Activated T-cell treated with anti-CD3 and anti-CD28 coated beads, Interleukin-2, amount 50 U/mL, for 4 hours (primary cell): ENCODE results near the gene NAPEPLD. TPM values are rescaled to one million over a fixed set of nuclear protein-coding genes. Genes with fewer than 3 reads are reported as not detected.
"Not testable (repeated sequence)": the region's sequence is repeated elsewhere in the genome, so short reads cannot be mapped to it uniquely, and the experiment has no call there.

ENCODE experiments used
- ATAC-seq, 2 donors: fragments of 200-7000 bp; cut with Tn5 transposase; one replicate each; pipeline ENCODE4 v1.10.0; 2021
- DNase-seq: peaks from one replicate; pipeline ENCODE4 v3.0.0-alpha.2; 2020
- H3K27me3 Mint-ChIP-seq: one replicate; pipeline ENCODE4 v1.8.0; 2021; ENCODE audit warnings: low read depth, mixed read lengths
- H3K36me3 Mint-ChIP-seq: one replicate; pipeline ENCODE4 v1.8.0; 2022; ENCODE audit warnings: mixed read lengths; ENCODE audit not compliant: insufficient read depth
- H3K4me1 Mint-ChIP-seq: one replicate; pipeline ENCODE4 v1.8.0; 2021; ENCODE audit warnings: low read depth, mixed read lengths
- H3K4me3 Mint-ChIP-seq: one replicate; pipeline ENCODE4 v1.8.0; 2021; ENCODE audit warnings: mild to moderate bottlenecking, moderate library complexity, mixed read lengths
- H3K9me3 Mint-ChIP-seq: one replicate; pipeline ENCODE4 v1.8.0; 2021; ENCODE audit warnings: mixed read lengths
- total RNA-seq, 3 donors: library from RNA; stranded (reverse); gene quantifications; one replicate each; pipeline ENCODE4 v1.2.1, GENCODE V29; 2021

The NAPEPLD gene
- 1 to 10 TPM; 4.7 to 8.0 (median 5.5) TPM for total RNA-seq

DNA sequence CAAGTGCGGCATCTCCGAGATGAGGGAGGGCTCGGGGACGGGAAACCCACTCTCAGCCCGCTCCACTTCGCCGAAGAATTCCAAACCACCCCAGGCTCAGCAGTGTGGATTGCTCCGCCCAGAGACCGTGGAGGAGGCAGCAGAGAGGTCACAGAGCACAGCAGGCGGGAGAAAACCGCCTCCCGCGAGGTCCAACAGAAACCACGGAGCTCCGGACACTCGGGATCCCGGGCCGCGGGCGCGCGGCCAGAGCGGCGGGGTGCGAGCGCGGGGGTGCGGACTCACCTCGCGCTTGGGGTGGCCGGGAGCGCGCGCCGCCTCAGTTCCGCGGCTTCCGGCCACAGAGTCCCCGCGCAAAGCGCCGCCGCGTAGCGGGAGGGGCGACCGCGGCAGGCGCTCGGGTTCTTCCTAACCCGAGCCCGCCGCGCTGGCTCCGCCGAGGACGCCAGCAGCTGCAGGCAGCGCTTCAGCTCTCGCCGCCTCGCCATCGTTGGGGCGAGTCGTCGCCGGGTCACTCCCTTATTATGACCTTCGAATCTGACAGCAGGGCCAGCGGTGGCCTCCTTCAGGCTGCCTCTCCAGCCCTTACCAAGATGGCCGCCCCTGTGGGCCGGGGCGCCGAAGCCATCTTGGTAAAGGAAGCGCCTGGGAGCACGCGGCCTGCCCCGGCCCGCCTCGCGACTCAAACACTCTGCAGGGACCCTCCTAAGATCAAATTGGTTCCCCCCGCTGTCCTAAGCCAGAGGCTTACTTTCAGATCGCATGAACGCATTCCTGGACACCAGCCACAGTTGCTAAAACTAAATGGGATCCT is at the start of gene NAPEPLD:
TSS of gene NAPEPLD (minus strand) at position 106 of the 814 bp plus-strand sequence. CDS start 20,323 bp downstream, outside the sequence.
- ATAC-seq (peak; percentile 89 to 90), DNase-seq (peak; percentile 67)
- Mint-ChIP-seq H3K4me3 (peak within 1 kb of the TSS; percentile 98), H3K9me3 (no peaks in the 10 kb centered on the region), H3K27me3 (no peaks in the 10 kb centered on the region), H3K4me1 (peaks cover 38% of the 10 kb centered on the region), H3K36me3 (peaks cover 3% of the 10 kb centered on the region)

DNA sequence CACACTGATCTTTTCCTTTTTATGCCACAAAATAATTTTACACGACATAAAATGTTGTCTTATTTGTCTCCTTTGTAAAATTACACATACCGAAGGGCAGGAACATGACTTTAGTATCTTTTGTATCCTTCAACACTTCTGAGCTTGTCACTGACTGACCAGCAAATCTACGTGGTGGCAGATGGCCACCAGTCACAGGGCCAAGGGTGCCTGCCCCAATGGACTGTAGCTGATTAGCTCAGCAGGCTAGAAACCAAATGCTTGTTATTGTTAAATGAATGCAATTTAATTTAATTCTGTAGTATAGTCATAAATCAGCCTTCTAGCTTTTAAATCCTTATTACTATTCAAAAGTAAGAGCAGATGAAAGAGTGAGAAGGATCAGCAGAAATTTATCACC is 49.2 kb upstream of the NAPEPLD start:
- not testable (repeated sequence) for H3K36me3 Mint-ChIP-seq, H3K4me3 Mint-ChIP-seq, ATAC-seq, H3K4me1 Mint-ChIP-seq, DNase-seq, H3K9me3 Mint-ChIP-seq, H3K27me3 Mint-ChIP-seq

DNA sequence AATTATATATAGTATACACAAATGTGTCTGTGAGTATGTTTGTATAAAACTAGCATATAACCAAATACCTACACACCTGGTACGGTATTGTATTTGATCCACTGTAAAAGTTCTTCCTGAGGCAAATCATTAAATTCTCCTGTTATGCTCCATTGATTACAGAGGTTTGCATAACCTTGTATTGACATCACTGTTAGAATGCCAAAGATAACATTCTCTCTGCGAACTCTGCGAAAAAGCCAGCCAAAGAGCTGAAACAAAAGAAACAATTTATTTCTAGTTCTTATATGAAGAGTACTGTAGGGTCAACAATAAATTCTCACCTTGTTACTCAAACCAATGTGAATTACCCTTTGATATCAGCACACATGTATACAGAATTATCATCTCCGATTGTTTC is 46.5 kb upstream of the NAPEPLD start:
- H3K4me3 Mint-ChIP-seq, ATAC-seq, H3K36me3 Mint-ChIP-seq, H3K27me3 Mint-ChIP-seq, H3K4me1 Mint-ChIP-seq, H3K9me3 Mint-ChIP-seq, DNase-seq: not testable (repeated sequence)

GRCh38 chr7:103172415-103173146 is 23.7 kb upstream of the NAPEPLD start:
- H3K9me3 Mint-ChIP-seq, H3K27me3 Mint-ChIP-seq, H3K4me1 Mint-ChIP-seq, DNase-seq, H3K36me3 Mint-ChIP-seq, ATAC-seq, H3K4me3 Mint-ChIP-seq: not testable (repeated sequence)

DNA sequence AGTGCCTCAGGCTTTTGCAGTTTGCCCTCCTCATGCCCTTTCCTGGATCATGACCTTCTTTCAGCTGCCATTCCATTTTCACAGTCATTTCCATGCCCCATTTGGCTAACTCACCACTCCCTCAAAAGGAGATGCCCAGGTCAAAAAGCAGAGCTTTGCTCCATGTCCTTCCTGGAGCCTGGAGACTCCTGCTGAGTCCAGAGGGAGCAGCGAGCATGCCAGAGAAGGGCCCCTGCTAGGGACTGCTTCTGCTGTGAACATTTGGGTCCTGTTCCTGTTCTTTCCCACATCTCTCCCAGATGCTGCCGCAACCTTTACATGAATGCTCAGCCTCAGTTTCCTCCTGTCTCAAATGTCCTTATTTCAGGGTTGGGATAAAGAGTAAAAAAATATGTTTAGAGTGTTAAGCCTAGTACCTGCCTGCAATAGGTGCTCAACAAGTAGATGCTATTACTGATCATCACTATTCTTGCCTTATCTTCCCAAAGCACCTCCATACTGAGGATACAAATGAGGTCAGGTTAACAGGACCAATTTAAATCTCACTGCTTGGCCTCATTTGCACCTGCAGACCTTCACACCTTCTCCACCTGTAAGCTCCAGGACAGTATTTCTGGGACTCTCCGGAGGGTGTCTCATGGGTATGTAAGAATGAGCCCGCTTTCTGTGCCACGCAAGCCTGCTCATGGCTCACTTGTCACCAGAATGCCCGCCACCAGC is 23.0 kb upstream of the NAPEPLD start:
- not testable (repeated sequence) for H3K4me1 Mint-ChIP-seq, H3K36me3 Mint-ChIP-seq, ATAC-seq, H3K9me3 Mint-ChIP-seq, DNase-seq, H3K4me3 Mint-ChIP-seq, H3K27me3 Mint-ChIP-seq

GRCh38 chr7:103166921-103167544 is 18.1 kb upstream of the NAPEPLD start:
- H3K9me3 Mint-ChIP-seq, H3K36me3 Mint-ChIP-seq, DNase-seq, H3K27me3 Mint-ChIP-seq, H3K4me3 Mint-ChIP-seq, ATAC-seq, H3K4me1 Mint-ChIP-seq: not testable (repeated sequence)

DNA sequence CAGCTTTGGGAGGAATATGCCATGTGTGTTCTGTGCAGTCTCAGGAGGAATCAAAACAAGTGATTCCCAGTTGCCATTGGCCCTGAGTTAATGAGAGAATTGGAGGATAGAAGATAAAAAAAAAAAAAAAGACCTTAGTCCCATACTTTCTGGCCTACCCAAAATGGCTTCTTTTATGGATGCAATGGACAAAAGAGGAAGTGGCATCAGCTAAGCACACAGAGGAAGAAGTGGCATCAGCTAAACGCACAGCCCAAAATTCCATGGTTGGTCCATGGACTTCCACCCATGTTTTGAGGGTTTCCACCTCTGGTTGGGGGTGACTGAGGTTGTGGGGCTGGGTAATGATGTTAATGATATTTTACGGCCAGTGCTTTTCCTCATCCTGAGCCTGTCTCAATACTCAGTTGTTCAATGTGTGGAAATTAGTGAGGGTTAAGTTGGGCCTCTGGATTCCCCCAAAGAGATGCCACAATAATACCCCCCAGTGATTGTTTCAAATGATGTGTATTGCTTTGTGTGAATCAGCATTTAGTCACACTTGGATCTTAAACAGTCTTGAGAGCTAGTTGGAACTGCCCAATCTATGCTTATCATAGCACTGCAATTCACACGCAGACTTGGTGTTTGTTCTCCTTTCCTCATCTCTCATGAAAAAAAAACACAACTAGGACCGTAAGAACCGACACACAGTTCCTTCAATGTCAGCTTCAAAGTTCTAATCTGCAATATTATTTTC is 14.4 kb upstream of the NAPEPLD start:
- H3K4me1 Mint-ChIP-seq, H3K36me3 Mint-ChIP-seq, ATAC-seq, H3K9me3 Mint-ChIP-seq, DNase-seq, H3K4me3 Mint-ChIP-seq, H3K27me3 Mint-ChIP-seq: not testable (repeated sequence)

GRCh38 chr7:103162641-103163040 is 13.7 kb upstream of the NAPEPLD start:
- not testable (repeated sequence) for H3K27me3 Mint-ChIP-seq

DNA sequence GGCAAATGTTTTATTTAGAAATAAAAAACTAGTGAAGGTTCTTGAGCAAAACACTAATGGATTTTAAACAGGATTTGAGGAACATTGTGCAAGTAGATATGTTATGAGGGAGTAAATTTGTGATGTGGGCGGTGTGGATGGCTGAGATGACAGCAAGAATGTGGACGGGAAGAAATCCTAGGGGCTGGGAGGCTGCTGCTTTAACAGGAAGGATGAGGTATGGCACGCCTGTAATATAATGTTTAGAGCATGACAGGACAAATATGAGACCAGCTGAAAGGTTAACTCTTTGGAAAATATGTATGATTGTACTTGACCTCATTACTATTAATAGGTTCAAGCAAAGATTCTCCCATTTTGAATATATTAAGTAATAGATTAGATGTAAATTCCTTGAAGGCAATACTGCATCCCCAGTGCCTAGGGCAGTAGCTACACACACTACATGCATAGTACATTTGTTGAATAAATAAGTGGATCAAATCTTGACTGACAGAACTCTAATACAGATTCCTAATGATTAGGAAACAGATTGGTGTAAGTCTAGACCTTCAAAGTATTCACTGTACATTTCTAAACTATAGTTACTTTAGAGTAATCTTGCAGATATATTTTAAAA is 13.2 kb upstream of the NAPEPLD start:
- H3K4me1 Mint-ChIP-seq, ATAC-seq, H3K9me3 Mint-ChIP-seq, H3K4me3 Mint-ChIP-seq, H3K27me3 Mint-ChIP-seq, H3K36me3 Mint-ChIP-seq, DNase-seq: not testable (repeated sequence)

More at GRCh38 chr7:103162641-103163040, 13.7 kb upstream of the NAPEPLD start:
- not testable (repeated sequence) for DNase-seq, H3K9me3 Mint-ChIP-seq, H3K4me1 Mint-ChIP-seq, H3K36me3 Mint-ChIP-seq, ATAC-seq, H3K4me3 Mint-ChIP-seq

DNA sequence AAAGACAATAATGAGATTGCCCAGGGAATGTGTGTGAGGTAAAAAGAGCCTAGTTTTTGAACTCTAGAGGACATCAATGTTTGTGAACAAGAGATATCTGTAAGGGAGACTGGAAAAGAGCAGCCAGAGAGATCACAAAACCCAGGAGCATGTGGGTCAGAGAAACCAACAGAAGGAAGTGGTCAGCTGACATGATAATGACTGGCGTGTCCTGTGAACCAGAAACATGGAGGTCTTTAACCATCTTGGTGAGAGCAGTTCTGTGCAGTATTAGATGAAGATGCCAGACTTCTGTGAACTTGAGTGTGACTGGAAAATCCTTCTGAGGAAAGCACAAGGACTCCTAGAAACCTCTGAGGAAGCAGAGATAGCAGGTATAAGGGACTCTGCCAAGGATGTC is 10.2 kb upstream of the NAPEPLD start:
- H3K27me3 Mint-ChIP-seq, H3K4me3 Mint-ChIP-seq, H3K36me3 Mint-ChIP-seq, H3K9me3 Mint-ChIP-seq, DNase-seq, ATAC-seq: not testable (repeated sequence)
- H3K4me1 Mint-ChIP-seq = peaks cover 10% of the 10 kb centered on the region

- H3K36me3 Mint-ChIP-seq, H3K9me3 Mint-ChIP-seq, DNase-seq, H3K27me3 Mint-ChIP-seq: not testable (repeated sequence)
- peaks cover 10% of the 10 kb centered on the region for H3K4me1 Mint-ChIP-seq
- H3K4me3 Mint-ChIP-seq = peak overlapping the region; percentile 63
- peak; percentile 48 to 51 for ATAC-seq
These were observed 6.6 kb upstream of the NAPEPLD start for GRCh38 chr7:103155331-103156024.

- no peak for DNase-seq
- Mint-ChIP-seq H3K27me3 (no peaks in the 10 kb centered on the region), H3K9me3 (no peaks in the 10 kb centered on the region), H3K4me1 (peaks cover 19% of the 10 kb centered on the region), H3K4me3 (no peak overlapping the region), H3K36me3 (peaks cover 2% of the 10 kb centered on the region)
- no peak for ATAC-seq
These were observed 5.1 kb upstream of the NAPEPLD start for GRCh38 chr7:103154042-103154441.
